Sigmoid colon (tissue), 4 donors: ENCODE measurements around the gene MAP2.

Experiments used
- POLR2AphosphoS5 ChIP-seq, 4 donors: sonication (generic); formaldehyde crosslinking; IDR thresholded peaks; one replicate each; pipeline ENCODE4 v1.6.1; 2017; ENCODE audit warnings: antibody characterized with exemption in 4 of 4
- TF ChIP-seq, protein P1 (sequence below), 4 experiments: fragments of 450-650 bp in 3 of 4; fragments of 200-600 bp in 1 of 4; IDR thresholded peaks; one replicate each; pipeline ENCODE4 v1.5.1; 2016 to 2019; ENCODE audit warnings: antibody characterized with exemption in 4 of 4, mild to moderate bottlenecking in 3 of 4, moderate library complexity in 2 of 4

DNA sequence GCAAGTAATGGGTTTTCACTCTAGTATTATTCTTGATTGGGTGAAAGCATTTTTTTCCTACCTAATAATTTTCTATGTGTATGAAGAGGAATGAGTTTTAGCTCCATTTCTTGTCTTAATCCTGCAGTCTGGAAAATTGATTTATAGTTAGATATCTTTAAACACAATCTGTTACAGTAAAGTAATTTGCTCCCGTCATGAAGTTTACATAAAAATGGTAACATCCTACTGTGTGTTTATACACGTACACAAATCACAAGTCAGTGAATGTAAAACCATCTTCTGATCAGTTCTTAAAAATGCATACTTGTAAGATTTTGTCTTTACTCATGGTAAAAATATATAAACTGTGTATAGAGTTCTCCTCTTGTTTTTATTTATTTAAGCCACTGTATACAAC, 51.1 kb downstream of the MAP2 start:
- TF ChIP-seq, protein P1, sequence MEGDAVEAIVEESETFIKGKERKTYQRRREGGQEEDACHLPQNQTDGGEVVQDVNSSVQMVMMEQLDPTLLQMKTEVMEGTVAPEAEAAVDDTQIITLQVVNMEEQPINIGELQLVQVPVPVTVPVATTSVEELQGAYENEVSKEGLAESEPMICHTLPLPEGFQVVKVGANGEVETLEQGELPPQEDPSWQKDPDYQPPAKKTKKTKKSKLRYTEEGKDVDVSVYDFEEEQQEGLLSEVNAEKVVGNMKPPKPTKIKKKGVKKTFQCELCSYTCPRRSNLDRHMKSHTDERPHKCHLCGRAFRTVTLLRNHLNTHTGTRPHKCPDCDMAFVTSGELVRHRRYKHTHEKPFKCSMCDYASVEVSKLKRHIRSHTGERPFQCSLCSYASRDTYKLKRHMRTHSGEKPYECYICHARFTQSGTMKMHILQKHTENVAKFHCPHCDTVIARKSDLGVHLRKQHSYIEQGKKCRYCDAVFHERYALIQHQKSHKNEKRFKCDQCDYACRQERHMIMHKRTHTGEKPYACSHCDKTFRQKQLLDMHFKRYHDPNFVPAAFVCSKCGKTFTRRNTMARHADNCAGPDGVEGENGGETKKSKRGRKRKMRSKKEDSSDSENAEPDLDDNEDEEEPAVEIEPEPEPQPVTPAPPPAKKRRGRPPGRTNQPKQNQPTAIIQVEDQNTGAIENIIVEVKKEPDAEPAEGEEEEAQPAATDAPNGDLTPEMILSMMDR (IDR thresholded peaks at IDR 0.05), result no peak
- TF ChIP-seq POLR2AphosphoS5 (IDR thresholded peaks at IDR 0.05), result no peak
